COLO668 (cell line): Measurements from ENCODE around the gene CHST5.

ENCODE experiments used
- DNase-seq: peaks from one replicate; lab custom pipeline; 2025; ENCODE audit not compliant: unreplicated experiment; lab: John Stamatoyannopoulos, UW

The CHST5 gene

GRCh38 chr16:75535901-75536300 is at the start of gene CHST5:
CHST5 (minus strand) TSS chr16:75536108; CDS start chr16:75530384, 5,724 bp downstream.
- DNase-seq: no peak

GRCh38 chr16:75584108-75584507 is 48.2 kb upstream of the CHST5 start:
- no peak for DNase-seq

GRCh38 chr16:75579281-75579834 is 43.5 kb upstream of the CHST5 start:
- DNase-seq: no peak

GRCh38 chr16:75578725-75579124 is 42.8 kb upstream of the CHST5 start:
- no peak for DNase-seq

- no peak for DNase-seq
Measured at GRCh38 chr16:75578212-75578611, 42.3 kb upstream of the CHST5 start.

GRCh38 chr16:75576384-75576811 is 40.5 kb upstream of the CHST5 start:
- no peak for DNase-seq

- DNase-seq: no peak
Measured at GRCh38 chr16:75575958-75576357, 40.0 kb upstream of the CHST5 start.

- DNase-seq: no peak
Measured at GRCh38 chr16:75573955-75574354, 38.0 kb upstream of the CHST5 start.

GRCh38 chr16:75572864-75573542 is 37.1 kb upstream of the CHST5 start:
- no peak for DNase-seq

GRCh38 chr16:75570396-75571065 is 34.6 kb upstream of the CHST5 start:
- no peak for DNase-seq

GRCh38 chr16:75567911-75568310 is 32.0 kb upstream of the CHST5 start:
- DNase-seq: no peak

GRCh38 chr16:75566758-75567255 is 30.9 kb upstream of the CHST5 start:
- DNase-seq: peak; percentile 18

- peak; percentile 91 for DNase-seq
Measured at GRCh38 chr16:75566040-75566757, 30.3 kb upstream of the CHST5 start, which contains the start of gene GABARAPL2. GABARAPL2 (plus strand) TSS chr16:75566379; CDS start chr16:75566487, 108 bp downstream.

- no peak for DNase-seq
Measured at GRCh38 chr16:75565640-75566039, 29.7 kb upstream of the CHST5 start.

GRCh38 chr16:75559564-75560372 is 23.9 kb upstream of the CHST5 start:
- DNase-seq: no peak

- DNase-seq: no peak
Measured at GRCh38 chr16:75558846-75559401, 23.0 kb upstream of the CHST5 start.

GRCh38 chr16:75556431-75556950 is 20.6 kb upstream of the CHST5 start:
- no peak for DNase-seq

- peak; percentile 96 for DNase-seq
Measured at GRCh38 chr16:75555707-75556430, 20.0 kb upstream of the CHST5 start, which contains the start of gene TMEM231. TMEM231 (minus strand) TSS chr16:75556252; CDS start chr16:75556209, 43 bp downstream.

- DNase-seq: peak; percentile 72
Measured at GRCh38 chr16:75555213-75555706, 19.4 kb upstream of the CHST5 start.
